CD4-positive, alpha-beta T cell treated with Interferon alpha-2 for 1 hour (primary cell): ENCODE data around the gene MALL.
"Not testable (repeated sequence)": the region's sequence is repeated elsewhere in the genome, so short reads cannot be mapped to it uniquely, and the experiment has no call there.

Source experiments
- DNase-seq, 2 donors: peaks; one replicate each; pipeline ENCODE4 v3.0.0-alpha.2; 2020 to 2022

Gene MALL

GRCh38 chr2:110097506-110098220 is 18.0 kb downstream of the MALL start:
- no peak for DNase-seq

- no peak for DNase-seq
These were observed 19.5 kb downstream of the MALL start for GRCh38 chr2:110095994-110096633.

DNA sequence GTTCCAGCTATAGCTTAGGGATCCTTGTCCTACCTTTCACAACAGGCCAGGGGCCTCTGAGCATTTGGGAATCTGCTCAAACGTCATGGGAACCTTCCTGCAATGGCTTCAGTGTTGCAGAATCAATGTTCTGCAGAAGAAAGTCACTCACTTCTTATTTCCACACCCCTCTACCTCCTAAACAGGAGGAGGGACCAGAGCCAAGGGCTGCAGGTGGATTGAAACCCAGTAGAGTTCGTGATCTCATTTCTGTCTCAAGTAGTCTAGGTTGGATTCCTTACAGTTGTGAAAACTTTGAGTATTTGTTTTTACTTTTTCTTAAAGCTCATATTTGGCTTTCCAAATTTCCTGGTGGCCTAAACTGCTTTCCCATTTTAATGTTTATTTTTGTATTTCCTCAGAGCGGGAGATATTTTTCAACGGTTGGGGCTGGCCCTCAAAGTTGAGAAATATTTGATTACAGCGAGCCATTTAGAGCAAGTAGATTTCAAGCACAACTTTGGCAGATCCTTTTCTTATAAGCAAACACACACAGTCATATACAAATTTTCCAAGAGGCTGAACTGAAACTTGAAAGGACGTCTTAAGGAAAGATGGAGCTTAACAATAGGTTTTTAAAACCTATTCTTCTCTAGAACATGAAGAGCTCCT is 20.6 kb downstream of the MALL start:
- not testable (repeated sequence) for DNase-seq

- DNase-seq, result not testable (repeated sequence)
These were observed 21.7 kb downstream of the MALL start for GRCh38 chr2:110093924-110094323.

DNA sequence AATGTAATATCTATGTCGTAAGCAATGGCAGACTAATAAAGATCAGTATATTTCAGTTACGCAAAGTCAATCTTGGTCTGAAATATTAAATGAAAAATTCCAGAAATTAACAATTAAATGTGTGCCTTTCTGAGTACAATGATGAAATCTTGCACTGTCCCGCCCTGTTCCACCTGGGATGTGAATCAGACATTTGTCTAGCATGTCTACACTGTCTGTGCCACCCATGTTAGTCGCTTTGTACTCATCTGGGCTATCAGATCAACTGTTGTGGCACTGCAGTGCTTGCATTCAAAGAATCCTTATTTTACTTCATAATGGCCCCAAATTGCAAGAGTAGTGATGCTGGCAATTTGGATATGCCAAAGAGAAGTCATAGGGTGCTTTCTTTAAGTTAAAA is 25.5 kb downstream of the MALL start:
- not testable (repeated sequence) for DNase-seq

DNA sequence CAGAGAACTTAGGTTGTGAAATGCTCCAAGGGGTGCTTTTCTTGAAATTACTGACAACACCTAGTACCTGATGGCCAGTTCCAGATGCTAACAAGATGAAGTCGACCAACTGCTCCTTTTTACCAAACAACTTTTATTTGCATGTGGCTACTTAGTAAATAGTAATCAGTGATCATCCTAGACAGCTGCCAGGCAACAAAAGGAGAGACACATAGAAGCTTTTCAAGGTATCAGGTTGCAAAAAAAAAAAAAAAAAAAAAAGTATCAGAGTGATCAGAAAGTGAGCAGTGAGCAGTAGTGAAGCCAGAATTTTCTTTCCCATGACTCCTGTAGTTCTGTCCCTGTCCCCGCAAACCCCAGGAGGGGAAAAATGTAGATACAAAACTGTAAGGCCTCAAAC is 31.9 kb downstream of the MALL start:
- not testable (repeated sequence) for DNase-seq

GRCh38 chr2:110083162-110083561 is 32.5 kb downstream of the MALL start:
- not testable (repeated sequence) for DNase-seq

DNA sequence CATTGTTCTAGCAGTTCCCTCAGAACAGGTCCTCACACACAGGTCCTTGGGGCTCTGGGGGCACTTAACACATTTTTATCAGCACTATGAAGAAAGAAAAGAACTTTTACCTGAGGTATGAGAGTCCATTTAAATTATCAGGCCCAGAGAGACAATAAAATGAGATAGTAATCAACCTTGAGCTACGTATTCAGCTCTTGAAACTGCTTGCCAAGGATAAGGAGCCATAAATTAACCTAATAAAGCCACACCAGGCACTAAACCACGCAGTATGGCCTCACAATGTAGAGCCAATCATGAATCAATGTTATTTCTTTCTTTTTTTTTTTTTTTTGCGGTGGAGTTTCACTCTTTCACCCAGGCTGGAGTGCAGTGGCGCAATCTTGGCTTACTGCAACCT is 37.5 kb downstream of the MALL start:
- DNase-seq, result not testable (repeated sequence)

- DNase-seq, result not testable (repeated sequence)
These were observed 39.7 kb downstream of the MALL start for GRCh38 chr2:110075896-110076295.

DNA sequence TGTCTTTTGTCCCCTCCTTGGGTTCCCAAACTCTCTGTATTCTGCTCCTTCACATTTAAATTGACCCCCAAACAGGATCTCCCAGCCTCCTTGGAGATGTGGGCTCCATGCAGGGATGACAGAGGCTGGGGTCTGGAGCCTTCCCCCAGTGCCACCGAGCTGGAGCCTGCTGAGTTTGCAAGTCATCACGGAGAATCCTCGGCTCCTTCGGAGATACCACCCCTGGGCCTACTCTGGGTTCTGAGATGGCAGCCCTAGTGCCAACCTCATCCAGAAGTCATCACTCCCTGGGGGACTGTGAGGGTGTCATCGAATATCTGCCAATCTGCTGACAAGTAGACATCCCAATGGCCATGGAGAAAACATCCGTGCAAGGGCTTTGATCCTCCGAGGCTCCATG is 45.8 kb downstream of the MALL start:
- DNase-seq, result not testable (repeated sequence)

DNA sequence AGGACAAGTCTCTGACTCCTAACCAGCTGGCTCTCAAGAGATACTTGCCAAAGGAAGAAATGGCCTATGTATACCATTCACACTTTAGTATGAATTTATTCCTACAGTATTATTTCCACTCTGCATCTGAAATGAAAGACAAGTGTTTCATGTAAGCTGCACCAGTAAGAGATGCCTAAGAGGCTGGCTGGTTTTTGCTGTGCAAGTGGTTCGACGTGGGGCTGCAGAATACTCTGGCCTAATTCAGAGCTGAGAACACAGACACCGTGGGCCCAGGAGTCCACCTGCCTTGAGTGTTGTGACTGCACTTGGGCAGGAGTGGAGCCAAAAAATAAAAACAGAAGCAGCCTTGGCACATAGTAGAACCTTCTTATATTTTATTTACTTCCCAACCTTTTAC is 47.5 kb downstream of the MALL start:
- DNase-seq, result not testable (repeated sequence)

DNA sequence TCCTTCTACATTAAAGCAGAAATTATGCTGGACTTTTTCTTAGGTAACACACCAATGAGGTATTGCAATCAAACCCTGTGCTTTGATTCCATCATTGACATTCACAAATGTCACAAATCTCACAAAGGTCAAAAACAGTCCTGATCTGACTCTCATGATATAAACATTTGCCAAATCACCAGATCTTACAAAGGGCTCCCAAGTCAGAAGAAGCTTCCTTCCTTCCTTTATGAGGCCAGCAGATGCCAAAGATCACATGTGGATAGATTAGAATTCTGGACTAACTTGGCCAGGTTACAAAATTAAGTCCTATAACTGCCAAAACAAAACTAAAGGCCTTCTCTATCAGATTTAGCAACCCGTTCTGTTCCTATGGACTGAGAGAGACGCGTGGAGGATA is 53.3 kb downstream of the MALL start:
- not testable (repeated sequence) for DNase-seq

- not testable (repeated sequence) for DNase-seq
These were observed 55.1 kb downstream of the MALL start for GRCh38 chr2:110060550-110060949.

DNA sequence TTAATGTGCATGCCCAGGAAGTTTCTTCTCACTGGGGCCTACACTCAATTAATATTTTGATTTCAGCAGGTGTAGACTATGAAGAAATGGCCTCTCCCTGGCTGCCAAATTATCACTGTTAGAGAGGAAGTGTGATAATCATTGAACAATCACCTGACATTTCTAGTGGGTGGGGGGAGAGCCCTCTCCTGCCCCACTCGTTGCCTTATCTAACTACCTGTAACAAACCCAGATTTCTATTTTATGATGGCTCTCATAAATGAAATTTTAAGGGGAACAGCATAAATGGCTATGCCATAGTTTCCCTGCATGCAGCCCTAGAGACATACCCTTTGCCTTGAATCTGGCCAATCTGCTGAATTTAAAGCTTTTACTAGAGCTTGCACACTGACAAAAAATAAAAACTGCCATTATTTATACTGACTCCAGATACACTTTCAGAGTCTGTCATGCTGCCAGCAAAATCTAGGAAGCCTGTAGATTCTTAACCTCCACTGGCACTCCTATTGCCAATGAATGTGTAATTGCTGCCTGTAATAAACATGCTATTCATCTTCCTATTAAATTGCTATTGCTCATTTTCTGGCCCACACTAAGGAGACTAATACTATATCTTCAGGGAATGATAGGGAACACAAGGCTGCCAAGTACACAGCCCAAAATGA is 55.8 kb downstream of the MALL start:
- not testable (repeated sequence) for DNase-seq

- DNase-seq, result not testable (repeated sequence)
These were observed 56.5 kb downstream of the MALL start for GRCh38 chr2:110059009-110059693.

DNA sequence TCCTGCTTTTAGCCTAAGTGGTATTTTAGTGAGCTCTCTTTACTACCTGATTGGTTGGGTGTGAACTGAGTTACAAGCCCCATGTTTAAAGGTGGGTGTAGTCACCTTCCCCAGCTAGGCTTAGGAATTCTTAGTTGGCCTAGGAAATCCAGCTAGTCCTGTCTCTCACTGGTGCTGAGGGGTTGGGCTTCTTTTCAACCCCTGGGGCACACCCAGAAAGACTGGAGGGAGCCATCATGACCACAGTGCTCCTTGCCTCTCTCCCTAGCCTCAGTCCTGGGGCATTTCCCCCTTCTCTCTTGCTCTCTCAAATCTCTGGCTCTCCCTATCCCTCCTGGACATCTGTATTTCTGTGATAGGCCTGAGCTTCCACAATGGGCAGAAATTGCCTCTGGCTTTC is 57.6 kb downstream of the MALL start:
- DNase-seq, result not testable (repeated sequence)

DNA sequence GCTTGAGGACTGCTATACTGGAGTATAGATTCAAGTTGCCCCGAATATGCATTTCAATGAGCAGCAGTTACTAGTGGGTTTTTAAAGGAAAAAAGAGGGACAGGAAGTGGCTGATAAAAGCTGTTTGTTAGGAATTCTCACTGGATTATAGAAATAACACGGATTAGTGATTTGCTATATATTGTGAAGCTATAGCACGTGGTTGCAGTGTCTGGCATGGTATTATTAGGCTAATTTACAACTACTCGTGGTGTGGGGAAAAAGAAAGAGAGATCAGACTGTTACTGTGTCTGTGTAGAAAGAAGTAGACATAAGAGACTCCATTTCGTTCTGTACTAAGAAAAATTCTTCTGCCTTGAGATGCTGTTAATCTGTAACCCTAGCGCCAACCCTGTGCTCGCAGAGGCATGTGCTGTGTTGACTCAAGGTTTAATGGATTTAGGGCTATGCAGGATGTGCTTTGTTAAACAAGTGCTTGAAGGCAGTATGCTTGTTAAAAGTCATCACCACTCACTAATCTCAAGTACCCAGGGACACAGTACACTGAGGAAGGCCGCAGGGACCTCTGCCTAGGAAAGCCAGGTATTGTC is 59.7 kb downstream of the MALL start:
- not testable (repeated sequence) for DNase-seq

DNA sequence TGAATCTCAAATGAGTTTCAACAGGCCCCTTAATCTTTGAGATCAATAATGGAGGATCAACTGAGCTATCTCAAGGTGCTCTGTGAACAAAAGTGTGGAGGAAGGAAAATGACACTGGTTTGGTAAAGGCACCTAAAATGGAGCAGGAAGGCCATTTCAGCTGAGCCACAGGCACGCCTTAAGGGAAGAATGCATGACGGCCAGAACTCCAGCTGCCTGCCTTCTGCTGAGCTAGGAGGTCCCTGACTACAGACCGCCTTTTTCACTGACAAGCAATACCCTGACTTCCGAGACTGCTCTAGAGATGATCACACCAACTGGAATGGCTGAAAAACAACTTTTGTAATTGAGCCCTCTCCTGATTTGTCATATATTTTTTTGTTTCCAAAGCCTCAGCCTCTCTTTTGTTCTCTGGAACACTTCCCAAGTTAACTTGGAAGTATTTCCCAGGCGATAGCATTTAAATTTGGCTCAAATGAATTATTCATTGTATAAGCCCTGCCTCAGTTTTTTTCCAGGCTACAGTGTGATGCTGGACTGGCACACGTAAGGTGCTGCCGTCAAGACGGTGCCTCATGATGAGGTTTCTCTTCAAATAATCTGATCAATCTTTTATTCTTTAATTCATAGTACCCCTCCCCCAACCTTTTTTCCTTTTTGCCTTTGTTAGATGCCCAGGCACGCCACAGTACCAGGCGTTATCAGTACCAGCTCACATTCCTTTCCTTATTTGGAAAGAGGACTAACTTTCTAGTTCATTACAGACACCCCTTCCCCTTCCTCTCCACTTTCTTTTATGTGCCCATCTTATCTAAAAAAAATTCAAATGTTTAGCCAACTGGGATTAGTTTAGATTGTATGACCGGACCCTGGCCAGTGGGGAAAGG is 60.9 kb downstream of the MALL start:
- not testable (repeated sequence) for DNase-seq

DNA sequence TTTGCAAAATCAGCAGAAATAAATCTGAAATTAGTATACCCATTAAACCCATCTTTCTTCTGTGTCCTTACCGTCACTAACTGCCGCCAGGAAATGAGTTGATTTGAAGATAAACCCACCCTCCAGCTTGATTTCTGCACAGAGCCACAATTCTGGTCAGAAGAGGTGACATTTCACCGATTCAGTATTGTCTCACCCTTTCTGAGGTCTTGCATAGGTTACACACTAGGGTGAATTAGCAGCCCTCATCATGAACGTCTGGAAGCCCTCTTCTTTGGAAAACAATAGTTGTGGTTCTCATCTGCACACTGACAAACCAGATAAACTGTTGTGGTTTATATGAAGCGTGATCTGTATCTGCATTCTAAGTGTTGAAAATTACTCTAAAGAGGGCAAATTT is 61.9 kb downstream of the MALL start:
- DNase-seq, result not testable (repeated sequence)

GRCh38 chr2:110052166-110052565 is 63.5 kb downstream of the MALL start:
- DNase-seq, result not testable (repeated sequence)

DNA sequence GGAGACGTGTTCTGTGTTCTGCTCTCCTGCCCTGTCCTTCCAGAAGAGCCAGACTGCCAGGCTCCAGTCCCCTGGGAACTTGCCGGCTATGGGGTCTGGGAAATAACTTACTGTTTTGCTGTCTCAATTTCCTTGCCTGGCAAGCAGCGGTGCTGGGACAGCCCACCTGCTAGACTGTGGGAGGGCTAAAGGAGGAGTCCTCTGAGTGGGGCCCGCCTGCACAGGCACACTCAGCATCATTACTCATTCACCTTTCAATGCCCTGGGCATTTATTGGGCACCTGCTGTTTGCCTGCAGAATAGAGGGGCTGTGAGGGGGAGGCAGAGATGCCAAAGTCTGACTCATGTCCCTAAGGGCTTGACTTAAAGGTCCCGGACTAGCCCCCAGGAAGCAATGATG is 65.4 kb downstream of the MALL start:
- not testable (repeated sequence) for DNase-seq
